Heart left ventricle (tissue), 16 donors: Measurements from ENCODE around the gene NCKAP5L. TPM values are rescaled to one million over a fixed set of nuclear protein-coding genes. Genes with fewer than 3 reads are reported as not detected.
"Not testable (repeated sequence)": the region's sequence is repeated elsewhere in the genome, so short reads cannot be mapped to it uniquely, and the experiment has no call there.

Experiments used
- ATAC-seq, 4 donors: fragments of 200-7000 bp; cut with Tn5 transposase; one replicate each; pipeline ENCODE4 v1.9.1; 2020 to 2022; ENCODE audit warnings: moderate library complexity in 4 of 4, mild to moderate bottlenecking in 3 of 4, moderate number of reproducible peaks in 1 of 4
- DNase-seq, 5 donors: peaks; one replicate each; pipeline ENCODE4 v3.0.0-alpha.2; 2020
- H3K27ac ChIP-seq, 12 donors: fragments of 200-600 bp; sonication (generic) in 4 of 12; one replicate each; pipeline versions ENCODE4 v1.5.0 to v1.8.0; 2016 to 2022; ENCODE audit warnings: mild to moderate bottlenecking in 2 of 12
- H3K27me3 ChIP-seq, 9 donors: fragments of 200-600 bp; sonication (generic) in 2 of 9; one replicate each; pipeline versions ENCODE4 v1.5.1 to v1.8.0; 2016 to 2022; ENCODE audit warnings: mild to moderate bottlenecking in 3 of 9
- H3K36me3 ChIP-seq, 9 donors: fragments of 200-600 bp; sonication (generic) in 2 of 9; one replicate each; pipeline versions ENCODE4 v1.5.0 to v1.8.0; 2018 to 2022; ENCODE audit warnings: mild to moderate bottlenecking in 2 of 9
- H3K4me1 ChIP-seq, 12 donors: fragments of 200-600 bp; sonication (generic) in 4 of 12; one replicate each; pipeline versions ENCODE4 v1.5.0 to v1.8.0; 2016 to 2022; ENCODE audit warnings: mild to moderate bottlenecking in 3 of 12
- H3K4me3 ChIP-seq, 12 donors: fragments of 200-600 bp; sonication (generic) in 4 of 12; one replicate each; pipeline versions ENCODE4 v1.5.0 to v1.8.0; 2017 to 2022; ENCODE audit warnings: mild to moderate bottlenecking in 9 of 12, moderate library complexity in 4 of 12
- H3K9me3 ChIP-seq, 12 donors: fragments of 200-600 bp; sonication (generic) in 4 of 12; one replicate each; pipeline versions ENCODE4 v1.5.0 to v1.8.0; 2016 to 2022; ENCODE audit warnings: mild to moderate bottlenecking in 1 of 12
- POLR2A ChIP-seq, 2 donors: fragments of 450-650 bp; IDR thresholded peaks; one replicate each; pipeline ENCODE4 v1.6.1; 2017; ENCODE audit warnings: antibody characterized with exemption in 2 of 2, mild to moderate bottlenecking in 2 of 2, moderate library complexity in 2 of 2
- WGBS, 4 donors: extraction: QIAGEN DNeasy Blood & Tissue Kit in 2 of 4; methylation state at CpG; one replicate each; pipeline versions ENCODE4 v1.1.5 to v1.1.7; 2013 to 2018; 5-methylcytosine and 5-hydroxymethylcytosine counted together
- intact Hi-C, 10 donors: fragments of 100-400 bp; cut with DNase I; formaldehyde crosslinking; loops; one replicate each; pipeline versions ENCODE4 v1.11.1 to v1.14.2; 2022
- polyA plus RNA-seq, 2 donors: library from polyadenylated mRNA; stranded (reverse); fragments of 200-250 nt; gene quantifications; one replicate each; pipeline ENCODE4 v1.2.3, GENCODE V29; 2013
- total RNA-seq, 9 donors: library from RNA; depleted of rRNA in 2 of 9; stranded (reverse); fragments of >200 nt in 2 of 9; fragmentation: NEBNext Ultra II Directional in 3 of 9; extraction: Animal tissue kit (Norgen Biotek cat#: 25700) in 3 of 9; gene quantifications; one replicate each; pipeline versions ENCODE4 v1.1.0 to v1.2.4, GENCODE V29; 2016 to 2023
- TF ChIP-seq, protein P1 (sequence below), 12 donors: fragments of 200-600 bp; sonication (generic) in 4 of 12; IDR thresholded peaks; one replicate each; pipeline versions ENCODE4 v1.5.0 to v1.8.0; 2018 to 2022; ENCODE audit warnings: antibody characterized with exemption in 12 of 12, mild to moderate bottlenecking in 5 of 12
- donor health status: ischemic (EF 13 %, LVEDD 7.1; RV severe dilation, severe dysfunction).
- donor health status: healthy with polysubstance abuse.
- donor health status: DM: no; HTN: yes; CAD: no.
- donor health status: DM: no; HTN: no; CAD: no.
- donor health status: ischemic (EF 25% LVEDD 6.9; RV normal size, moderate dysfunction).
- donor health status: ischemic (EF 25% LVEDD 5.7; RV mildly dilated, moderate dysfunction).
- donor health status: healthy.
- donor health status: DM: yes; HTN: yes; CAD: no.
- donor health status: ischemic (EF 35%, LVEDD 5.7; RV mildly dilated, moderate dysfunction).
- donor health status: nonischemic (EF 11% LVEDD 7.7; RV severe dilation, severe dysfunction).
- donor health status: DM: yes; HTN: yes; CAD: no.
- donor health status: PGD.
- donor health status: ischemic (EF 29% LVEDD 5.4; RV normal size, mild dysfunction).
- donor health status: nonischemic (EF 23%, LVEDD 6.1; RV moderate dilation, normal function).

Gene NCKAP5L
- total and polyA plus RNA-seq, 11 donors = 14.1 to 35.0 (median 25.0) TPM

DNA sequence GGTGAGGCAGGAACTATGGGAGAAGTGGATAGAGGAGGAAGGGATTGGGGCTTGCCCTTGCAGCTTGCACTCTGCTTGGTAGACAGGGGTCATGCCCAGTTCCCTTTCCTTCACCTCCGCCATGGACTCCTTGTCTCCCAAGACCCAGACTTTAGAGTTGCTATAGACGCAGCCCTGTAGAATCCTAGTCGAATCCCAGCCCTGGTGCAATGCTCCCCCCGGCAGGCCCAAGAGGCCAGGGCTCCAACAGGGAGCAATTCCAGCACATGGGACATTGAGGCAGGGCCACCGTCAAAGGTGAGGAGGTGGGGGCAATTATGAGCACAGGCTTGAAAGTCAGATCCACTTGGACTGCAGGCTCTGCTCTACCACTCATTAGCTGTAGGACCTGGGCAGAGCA lies 44.2 kb upstream of the NCKAP5L start:
- Histone ChIP-seq H3K36me3 (no peaks in the 10 kb centered on the region), H3K4me3 (no peak overlapping the region), H3K4me1 (peaks cover 4 to 41% (median 27%) of the 10 kb centered on the region in 12 donors), H3K27me3 (no peaks in the 10 kb centered on the region), H3K27ac (no peak overlapping the region), H3K9me3 (no peaks in the 10 kb centered on the region)
- ATAC-seq (no peak), DNase-seq (peak in 1 of 5 donors; percentile 11)
- intact Hi-C loops = loop anchor here in 1 of 10 donors (5.0 to 10.0 kb wide), 2 partner anchors 72 to 185 kb away; partner anchors contain the start of gene ASIC1
- WGBS, 4 donors = 92 to 100% (median 93%) methylated on average over 3 to 5 of the region's 5 CpGs
- TF ChIP-seq, protein P1, sequence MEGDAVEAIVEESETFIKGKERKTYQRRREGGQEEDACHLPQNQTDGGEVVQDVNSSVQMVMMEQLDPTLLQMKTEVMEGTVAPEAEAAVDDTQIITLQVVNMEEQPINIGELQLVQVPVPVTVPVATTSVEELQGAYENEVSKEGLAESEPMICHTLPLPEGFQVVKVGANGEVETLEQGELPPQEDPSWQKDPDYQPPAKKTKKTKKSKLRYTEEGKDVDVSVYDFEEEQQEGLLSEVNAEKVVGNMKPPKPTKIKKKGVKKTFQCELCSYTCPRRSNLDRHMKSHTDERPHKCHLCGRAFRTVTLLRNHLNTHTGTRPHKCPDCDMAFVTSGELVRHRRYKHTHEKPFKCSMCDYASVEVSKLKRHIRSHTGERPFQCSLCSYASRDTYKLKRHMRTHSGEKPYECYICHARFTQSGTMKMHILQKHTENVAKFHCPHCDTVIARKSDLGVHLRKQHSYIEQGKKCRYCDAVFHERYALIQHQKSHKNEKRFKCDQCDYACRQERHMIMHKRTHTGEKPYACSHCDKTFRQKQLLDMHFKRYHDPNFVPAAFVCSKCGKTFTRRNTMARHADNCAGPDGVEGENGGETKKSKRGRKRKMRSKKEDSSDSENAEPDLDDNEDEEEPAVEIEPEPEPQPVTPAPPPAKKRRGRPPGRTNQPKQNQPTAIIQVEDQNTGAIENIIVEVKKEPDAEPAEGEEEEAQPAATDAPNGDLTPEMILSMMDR (IDR thresholded peaks at IDR 0.05) = no peak
- TF ChIP-seq POLR2A (IDR thresholded peaks at IDR 0.05) = no peak

DNA sequence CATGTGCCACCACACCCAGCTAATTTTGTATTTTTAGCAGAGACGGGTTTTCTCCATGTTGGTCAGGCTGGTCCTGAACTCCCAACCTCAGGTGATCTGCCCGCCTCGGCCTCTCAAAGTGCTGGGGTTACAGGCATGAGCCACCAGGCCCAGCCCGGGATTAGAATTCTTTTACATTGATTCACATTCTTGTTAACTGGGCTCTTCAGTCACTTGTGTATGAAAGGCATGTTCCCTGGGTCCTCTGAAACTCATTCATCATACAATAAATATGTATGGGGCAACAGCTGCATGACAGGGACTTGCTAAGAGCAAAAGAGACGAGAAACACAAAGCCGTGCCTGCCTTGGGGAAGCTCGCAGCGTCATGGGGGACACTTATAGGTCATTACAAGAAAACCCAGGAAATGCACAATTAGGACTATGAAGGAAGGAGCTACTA lies 43.6 kb upstream of the NCKAP5L start:
- 93 to 99% (median 95%) methylated on average over 8 of the region's 8 CpGs for WGBS, 4 donors
- H3K4me3 ChIP-seq, H3K9me3 ChIP-seq, H3K27me3 ChIP-seq, ATAC-seq, H3K27ac ChIP-seq, H3K36me3 ChIP-seq: not testable (repeated sequence)
- intact Hi-C loops = loop anchor here in 1 of 10 donors (5.0 to 10.0 kb wide), 2 partner anchors 73 to 185 kb away; partner anchors contain the start of gene ASIC1
- peaks cover 4 to 46% (median 29%) of the 10 kb centered on the region in 12 donors for H3K4me1 ChIP-seq
- DNase-seq = peak in 1 of 5 donors; percentile 6

DNA sequence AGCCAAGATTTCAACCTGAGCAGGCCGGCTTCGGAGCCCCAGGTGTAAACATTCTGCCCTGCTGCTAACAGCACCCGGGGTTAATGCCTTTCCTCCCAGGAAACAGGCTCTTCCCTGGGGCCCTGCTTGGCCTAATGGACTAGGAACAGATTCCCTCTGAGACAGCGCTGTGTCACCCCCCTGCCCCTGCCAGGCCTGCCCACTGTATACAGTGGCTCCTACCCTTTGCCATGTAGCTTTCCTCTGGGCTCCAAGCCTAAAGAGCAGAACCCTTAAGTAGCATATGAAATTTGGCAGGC lies 43.0 kb upstream of the NCKAP5L start:
- Histone ChIP-seq H3K27ac (no peak overlapping the region), H3K9me3 (no peaks in the 10 kb centered on the region), H3K4me1 (peaks cover 4 to 46% (median 29%) of the 10 kb centered on the region in 12 donors), H3K4me3 (no peak overlapping the region), H3K36me3 (no peaks in the 10 kb centered on the region), H3K27me3 (peaks cover 0 to 4% (median 0%) of the 10 kb centered on the region in 9 donors)
- no peak for TF ChIP-seq POLR2A (IDR thresholded peaks at IDR 0.05)
- TF ChIP-seq, protein P1 (IDR thresholded peaks at IDR 0.05) = no peak
- ATAC-seq = no peak
- 83 to 91% (median 87%) methylated on average over 4 of the region's 4 CpGs for WGBS, 4 donors
- intact Hi-C loops = loop anchor here in 1 of 10 donors (5.0 to 10.0 kb wide), 2 partner anchors 74 to 186 kb away; partner anchors contain the start of gene ASIC1
- no peak for DNase-seq

DNA sequence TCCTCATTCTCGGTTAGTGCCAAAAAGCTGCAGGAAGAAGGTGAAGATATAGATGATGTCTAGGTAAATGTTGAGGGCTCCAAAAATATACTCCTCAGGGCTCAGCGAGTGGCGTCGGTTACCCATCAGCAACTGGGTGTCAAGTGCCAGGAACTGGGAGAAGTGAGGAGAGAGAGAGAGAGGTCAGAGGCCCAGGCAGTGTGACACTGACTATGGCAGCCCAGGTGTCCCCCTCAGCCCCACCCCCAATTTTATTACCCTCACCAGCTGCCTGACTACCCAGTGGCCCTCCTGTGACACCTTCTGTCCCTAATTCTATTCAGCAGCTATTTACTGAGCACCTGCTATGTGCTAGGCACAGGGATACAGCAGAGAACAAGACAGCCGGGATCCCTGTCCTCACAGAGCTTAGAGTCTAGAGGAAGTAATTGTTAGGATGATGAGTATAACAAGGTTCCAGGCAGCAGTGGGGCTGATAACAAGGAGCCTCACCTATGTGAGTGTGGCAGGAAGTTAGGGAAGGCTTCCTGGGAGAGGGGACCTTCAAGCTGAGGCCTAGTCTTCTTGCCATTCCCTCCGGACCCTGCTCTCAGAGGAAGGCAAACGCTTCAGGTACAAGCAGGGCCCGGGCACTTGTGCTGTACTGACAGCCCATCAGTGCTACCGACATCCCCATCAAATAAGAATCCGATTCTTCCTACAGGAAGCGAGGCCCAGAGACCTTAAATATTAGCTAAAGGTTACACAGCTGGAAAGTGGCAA lies 42.5 kb upstream of the NCKAP5L start:
- Histone ChIP-seq H3K4me1 (peaks cover 4 to 46% (median 29%) of the 10 kb centered on the region in 12 donors), H3K9me3 (no peaks in the 10 kb centered on the region), H3K36me3 (no peaks in the 10 kb centered on the region), H3K27me3 (peaks cover 0 to 6% (median 0%) of the 10 kb centered on the region in 9 donors), H3K4me3 (no peak overlapping the region), H3K27ac (no peak overlapping the region)
- 82 to 91% (median 85%) methylated on average over 11 of the region's 11 CpGs for WGBS, 4 donors
- intact Hi-C loops = loop anchor here in 1 of 10 donors (5.0 to 10.0 kb wide), 2 partner anchors 74 to 187 kb away; partner anchors contain the start of gene ASIC1
- TF ChIP-seq, protein P1 (IDR thresholded peaks at IDR 0.05) = no peak
- TF ChIP-seq POLR2A (IDR thresholded peaks at IDR 0.05) = no peak
- ATAC-seq (no peak), DNase-seq (no peak)
